Smooth muscle cell (in vitro differentiated cells): Measurements from ENCODE around the gene GPC5. TPM values are rescaled to one million over a fixed set of nuclear protein-coding genes. Genes with fewer than 3 reads are reported as not detected.

Source experiments
- DNase-seq: peaks from one replicate; lab custom pipeline; 2025; ENCODE audit not compliant: unreplicated experiment; lab: John Stamatoyannopoulos, UW
- H2AFZ ChIP-seq: fragments of 200-600 bp; sonication (generic); 2 replicates; pipeline ENCODE4 v1.6.0; 2016; ENCODE audit warnings: antibody characterized with exemption, low read depth, mild to moderate bottlenecking
- H3F3A ChIP-seq: fragments of 200-600 bp; sonication (generic); 2 replicates; pipeline ENCODE4 v1.6.0; 2017; ENCODE audit warnings: antibody characterized with exemption, low read depth
- H3K27ac ChIP-seq: fragments of 200-600 bp; sonication (generic); 2 replicates; pipeline ENCODE4 v1.5.1; 2016; ENCODE audit warnings: low read depth, mild to moderate bottlenecking
- H3K27me3 ChIP-seq: fragments of 200-600 bp; sonication (generic); 2 replicates; pipeline ENCODE4 v1.6.1; 2016; ENCODE audit warnings: low read depth, mild to moderate bottlenecking
- H3K36me3 ChIP-seq: fragments of 200-600 bp; sonication (generic); 2 replicates; pipeline ENCODE4 v1.5.1; 2016; ENCODE audit warnings: low read depth
- H3K4me1 ChIP-seq: fragments of 200-600 bp; sonication (generic); 2 replicates; pipeline ENCODE4 v1.5.1; 2016; ENCODE audit warnings: low read depth
- H3K4me2 ChIP-seq: fragments of 200-600 bp; sonication (generic); 2 replicates; pipeline ENCODE4 v1.6.0; 2016; ENCODE audit warnings: mild to moderate bottlenecking
- H3K4me3 ChIP-seq: fragments of 200-600 bp; sonication (generic); 2 replicates; pipeline ENCODE4 v1.5.1; 2016; ENCODE audit warnings: mild to moderate bottlenecking
- H3K79me2 ChIP-seq: fragments of 200-600 bp; sonication (generic); 2 replicates; pipeline ENCODE4 v1.6.0; 2016; ENCODE audit warnings: low read depth, mild to moderate bottlenecking
- H3K9ac ChIP-seq: fragments of 200-600 bp; sonication (generic); 2 replicates; pipeline ENCODE4 v1.6.0; 2016; ENCODE audit warnings: low read depth
- H3K9me3 ChIP-seq: fragments of 200-600 bp; sonication (generic); replicated peaks from 2 replicates; pipeline ENCODE4 v1.5.1; 2016; ENCODE audit warnings: low read depth
- H4K20me1 ChIP-seq: fragments of 200-600 bp; sonication (generic); 2 replicates; pipeline ENCODE4 v1.6.0; 2016; ENCODE audit warnings: low read depth
- WGBS: methylation state at CpG from one replicate; pipeline ENCODE4 v1.1.7; 2016; ENCODE audit warnings: low lambda C conversion rate; 5-methylcytosine and 5-hydroxymethylcytosine counted together
- polyA plus RNA-seq: library from polyadenylated mRNA; unstranded; fragments of >200 nt; fragmentation: Nextera tagmentation; extraction: Ambion mirVana; gene quantifications from 2 replicates; pipeline ENCODE4 v1.2.1, GENCODE V29; 2016
- total RNA-seq: library from RNA; depleted of rRNA; stranded (reverse); fragments of >200 nt; gene quantifications from 2 replicates; pipeline ENCODE4 v1.2.3, GENCODE V29; 2014
- TF ChIP-seq, protein P1 (sequence below): fragments of 200-600 bp; sonication (generic); IDR thresholded peaks from 2 replicates; pipeline ENCODE4 v1.5.1; 2017; ENCODE audit warnings: borderline replicate concordance, mild to moderate bottlenecking, antibody characterized with exemption; ENCODE audit not compliant: insufficient read depth, poor library complexity, severe bottlenecking

The GPC5 gene
- total and polyA plus RNA-seq, 2 experiments from 2014 or later: 0.99 to 1.0 TPM

DNA sequence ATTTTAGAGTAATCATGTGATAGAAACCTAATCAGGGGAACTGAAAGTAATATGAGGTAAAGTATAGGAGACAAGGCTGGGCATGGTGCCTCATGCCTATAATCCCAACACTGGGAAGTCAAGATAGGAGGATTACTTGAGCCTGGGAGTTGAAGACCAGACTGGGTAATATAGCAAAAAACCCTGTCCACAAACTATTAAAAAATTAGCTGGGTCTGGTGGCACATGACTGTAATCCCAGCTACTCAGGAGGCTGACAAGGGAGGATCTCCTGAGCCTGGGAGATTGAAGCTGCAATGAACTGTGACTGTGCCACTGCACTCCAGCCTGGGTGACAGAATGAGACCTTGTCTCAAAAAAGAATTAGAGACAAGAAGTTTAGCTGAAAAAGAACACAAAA, 469.9 kb downstream of the GPC5 start:
- no peak overlapping the region for H3K4me3 ChIP-seq
- no peaks in the 10 kb centered on the region for H3K79me2 ChIP-seq
- H3K27ac ChIP-seq: no peak overlapping the region
- DNase-seq: no peak
- no peaks in the 10 kb centered on the region for H4K20me1 ChIP-seq
- no peaks in the 10 kb centered on the region for H3K27me3 ChIP-seq
- no peak overlapping the region for H3K4me2 ChIP-seq
- H3K36me3 ChIP-seq: no peaks in the 10 kb centered on the region
- H3K9ac ChIP-seq: no peak overlapping the region
- no peaks in the 10 kb centered on the region for H3K4me1 ChIP-seq
- no peaks in the 10 kb centered on the region for H3F3A ChIP-seq
- no peaks in the 10 kb centered on the region for H3K9me3 ChIP-seq
- no peak overlapping the region for H2AFZ ChIP-seq
- TF ChIP-seq, protein P1, sequence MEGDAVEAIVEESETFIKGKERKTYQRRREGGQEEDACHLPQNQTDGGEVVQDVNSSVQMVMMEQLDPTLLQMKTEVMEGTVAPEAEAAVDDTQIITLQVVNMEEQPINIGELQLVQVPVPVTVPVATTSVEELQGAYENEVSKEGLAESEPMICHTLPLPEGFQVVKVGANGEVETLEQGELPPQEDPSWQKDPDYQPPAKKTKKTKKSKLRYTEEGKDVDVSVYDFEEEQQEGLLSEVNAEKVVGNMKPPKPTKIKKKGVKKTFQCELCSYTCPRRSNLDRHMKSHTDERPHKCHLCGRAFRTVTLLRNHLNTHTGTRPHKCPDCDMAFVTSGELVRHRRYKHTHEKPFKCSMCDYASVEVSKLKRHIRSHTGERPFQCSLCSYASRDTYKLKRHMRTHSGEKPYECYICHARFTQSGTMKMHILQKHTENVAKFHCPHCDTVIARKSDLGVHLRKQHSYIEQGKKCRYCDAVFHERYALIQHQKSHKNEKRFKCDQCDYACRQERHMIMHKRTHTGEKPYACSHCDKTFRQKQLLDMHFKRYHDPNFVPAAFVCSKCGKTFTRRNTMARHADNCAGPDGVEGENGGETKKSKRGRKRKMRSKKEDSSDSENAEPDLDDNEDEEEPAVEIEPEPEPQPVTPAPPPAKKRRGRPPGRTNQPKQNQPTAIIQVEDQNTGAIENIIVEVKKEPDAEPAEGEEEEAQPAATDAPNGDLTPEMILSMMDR: no peak

- no peak overlapping the region for H3K9ac ChIP-seq
- TF ChIP-seq, protein P1: no peak
- WGBS: 97% methylated on average over 3 of the region's 3 CpGs
Observed at GRCh38 chr13:91878491-91878890, 480.1 kb downstream of the GPC5 start.

DNA sequence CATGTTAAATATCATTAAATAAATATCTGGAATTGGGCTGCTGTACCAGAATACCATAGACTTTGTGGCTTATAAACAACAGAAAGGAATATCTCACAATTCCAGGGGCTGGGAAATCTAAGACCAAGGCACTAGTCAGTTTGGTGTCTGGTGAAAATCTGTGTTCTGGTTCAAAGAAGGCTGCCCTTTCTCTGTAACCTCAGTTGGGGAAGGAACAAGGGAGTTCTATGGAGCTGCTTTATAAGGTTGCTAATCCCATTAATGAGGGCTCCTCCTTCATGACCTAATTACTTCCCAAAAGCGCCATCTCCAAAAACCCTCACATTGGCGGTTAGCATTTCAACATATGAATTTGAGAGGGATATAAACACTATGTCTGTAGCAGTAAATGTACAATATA, 480.9 kb downstream of the GPC5 start:
- 89% methylated on average over 2 of the region's 2 CpGs for WGBS

More at GRCh38 chr13:91878491-91878890, 480.1 kb downstream of the GPC5 start:
- Histone ChIP-seq H3K4me2 (no peak overlapping the region), H2AFZ (no peak overlapping the region), H3K9me3 (no peaks in the 10 kb centered on the region), H3K36me3 (no peaks in the 10 kb centered on the region), H4K20me1 (no peaks in the 10 kb centered on the region), H3K27me3 (no peaks in the 10 kb centered on the region), H3F3A (no peaks in the 10 kb centered on the region), H3K4me3 (no peak overlapping the region), H3K27ac (no peak overlapping the region), H3K79me2 (no peaks in the 10 kb centered on the region), H3K4me1 (peaks cover 3% of the 10 kb centered on the region)
- no peak for DNase-seq

GRCh38 chr13:91882918-91883317, 484.5 kb downstream of the GPC5 start:
- Histone ChIP-seq H3K79me2 (no peaks in the 10 kb centered on the region), H4K20me1 (no peaks in the 10 kb centered on the region), H3K9me3 (no peaks in the 10 kb centered on the region), H3K9ac (no peak overlapping the region), H3K27ac (no peak overlapping the region), H3F3A (no peaks in the 10 kb centered on the region), H3K36me3 (no peaks in the 10 kb centered on the region), H3K4me1 (peaks cover 3% of the 10 kb centered on the region), H2AFZ (no peak overlapping the region), H3K4me3 (no peak overlapping the region), H3K4me2 (no peak overlapping the region), H3K27me3 (no peaks in the 10 kb centered on the region)
- TF ChIP-seq, protein P1: no peak
- DNase-seq: no peak

More for the DNA sequence above, 480.9 kb downstream of the GPC5 start:
- Histone ChIP-seq H3K9ac (no peak overlapping the region), H3K27ac (no peak overlapping the region), H3K4me1 (peaks cover 3% of the 10 kb centered on the region), H3K27me3 (no peaks in the 10 kb centered on the region), H3F3A (no peaks in the 10 kb centered on the region), H2AFZ (no peak overlapping the region), H3K4me3 (no peak overlapping the region), H3K79me2 (no peaks in the 10 kb centered on the region), H3K4me2 (no peak overlapping the region), H3K36me3 (no peaks in the 10 kb centered on the region), H3K9me3 (no peaks in the 10 kb centered on the region), H4K20me1 (no peaks in the 10 kb centered on the region)
- no peak for DNase-seq
- TF ChIP-seq, protein P1: no peak
